ENCODE results near the gene TRIM44. TPM values are rescaled to one million over a fixed set of nuclear protein-coding genes. Genes with fewer than 3 reads are reported as not detected.

The TRIM44 gene
- total RNA-seq, 1 experiment from 2014 or later, result 81.4 TPM

DNA sequence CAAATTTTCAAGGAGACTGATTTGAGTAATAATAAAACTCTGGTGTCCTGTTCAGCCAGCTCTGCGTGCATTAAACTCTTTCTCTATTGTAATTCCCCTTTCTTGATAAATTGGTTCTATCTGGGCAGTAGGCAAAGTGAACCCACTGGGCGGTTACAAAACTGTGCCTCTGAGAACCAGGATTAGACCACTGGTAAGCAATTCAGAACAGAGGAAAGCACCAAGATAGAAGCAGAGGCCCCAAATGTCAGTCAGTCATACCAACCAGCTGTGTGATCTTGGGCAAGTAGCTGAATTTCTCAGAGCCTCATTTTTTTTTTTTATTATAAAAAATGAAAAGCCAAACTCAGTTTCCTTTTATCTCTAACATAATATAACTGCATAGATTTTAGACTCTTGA lies 54.9 kb downstream of the TRIM44 start:
- H3K4me1 Mint-ChIP-seq (ENCODE audit: low read depth, unreplicated experiment), result no peaks in the 10 kb centered on the region
- H3K27me3 ChIP-seq (replicated peaks; ENCODE audit: control insufficient read depth, insufficient read depth, low read length), result no peaks in the 10 kb centered on the region
- H3K27me3 Mint-ChIP-seq (ENCODE audit: insufficient read depth, unreplicated experiment), result no peaks in the 10 kb centered on the region
- H3K36me3 Mint-ChIP-seq (ENCODE audit: insufficient read depth, unreplicated experiment), result no peaks in the 10 kb centered on the region
- H3K4me1 ChIP-seq, result peaks cover 11% of the 10 kb centered on the region
- no peak for DNase-seq
- no peaks in the 10 kb centered on the region for H3K36me3 ChIP-seq (ENCODE audit: control insufficient read depth, insufficient read depth, low read length)
- H3K4me3 Mint-ChIP-seq (ENCODE audit: unreplicated experiment), result no peak overlapping the region
- POLR2A ChIA-PET, result no interaction called here
- no peaks in the 10 kb centered on the region for H3K9me3 ChIP-seq
- intact Hi-C loops (cut with micrococcal nuclease; ENCODE audit: unreplicated experiment), result loop anchor here (5.0 kb wide), 1 partner anchor 100 kb away; the partner anchor contains the start of gene FJX1
- H3K27ac Mint-ChIP-seq (ENCODE audit: unreplicated experiment), result no peak overlapping the region
- no peaks in the 10 kb centered on the region for H3K9me3 Mint-ChIP-seq (ENCODE audit: unreplicated experiment)
- no peak overlapping the region for H3K4me3 ChIP-seq (ENCODE audit: low read depth, low read length)
- BruUV-seq (replicated peaks), result no TSS peak
- CTCF ChIA-PET, result interaction anchor here (0.6 kb wide), 2 partner anchors 104 to 415 kb away, joined by 3 to 4 read pairs; no protein-coding TSS in a partner anchor
- TF ChIP-seq, protein P1, sequence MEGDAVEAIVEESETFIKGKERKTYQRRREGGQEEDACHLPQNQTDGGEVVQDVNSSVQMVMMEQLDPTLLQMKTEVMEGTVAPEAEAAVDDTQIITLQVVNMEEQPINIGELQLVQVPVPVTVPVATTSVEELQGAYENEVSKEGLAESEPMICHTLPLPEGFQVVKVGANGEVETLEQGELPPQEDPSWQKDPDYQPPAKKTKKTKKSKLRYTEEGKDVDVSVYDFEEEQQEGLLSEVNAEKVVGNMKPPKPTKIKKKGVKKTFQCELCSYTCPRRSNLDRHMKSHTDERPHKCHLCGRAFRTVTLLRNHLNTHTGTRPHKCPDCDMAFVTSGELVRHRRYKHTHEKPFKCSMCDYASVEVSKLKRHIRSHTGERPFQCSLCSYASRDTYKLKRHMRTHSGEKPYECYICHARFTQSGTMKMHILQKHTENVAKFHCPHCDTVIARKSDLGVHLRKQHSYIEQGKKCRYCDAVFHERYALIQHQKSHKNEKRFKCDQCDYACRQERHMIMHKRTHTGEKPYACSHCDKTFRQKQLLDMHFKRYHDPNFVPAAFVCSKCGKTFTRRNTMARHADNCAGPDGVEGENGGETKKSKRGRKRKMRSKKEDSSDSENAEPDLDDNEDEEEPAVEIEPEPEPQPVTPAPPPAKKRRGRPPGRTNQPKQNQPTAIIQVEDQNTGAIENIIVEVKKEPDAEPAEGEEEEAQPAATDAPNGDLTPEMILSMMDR (IDR thresholded peaks at IDR 0.05; ENCODE audit: insufficient read depth in 1 of 2, low read depth in 1 of 2, low read length in 1 of 2, severe bottlenecking in 1 of 2, unreplicated experiment in 1 of 2), result no peak

- Histone ChIP-seq H3K9me3 (no peaks in the 10 kb centered on the region), H3K4me1 (peaks cover 13% of the 10 kb centered on the region), H3K27me3 (replicated peaks; ENCODE audit: control insufficient read depth, insufficient read depth, low read length) (no peaks in the 10 kb centered on the region), H3K4me3 (ENCODE audit: low read depth, low read length) (no peak overlapping the region), H3K36me3 (ENCODE audit: control insufficient read depth, insufficient read depth, low read length) (no peaks in the 10 kb centered on the region)
- TF ChIP-seq, protein P1 (IDR thresholded peaks at IDR 0.05; ENCODE audit: insufficient read depth in 1 of 2, low read depth in 1 of 2, low read length in 1 of 2, severe bottlenecking in 1 of 2, unreplicated experiment in 1 of 2), result no peak
- CTCF ChIA-PET, result interaction anchor here (0.6 kb wide), 1 partner anchor 58 kb away, joined by 3 read pairs; no protein-coding TSS in a partner anchor
- no peaks in the 10 kb centered on the region for H3K9me3 Mint-ChIP-seq (ENCODE audit: unreplicated experiment)
- no peak for DNase-seq
- peaks cover 4% of the 10 kb centered on the region for H3K4me1 Mint-ChIP-seq (ENCODE audit: low read depth, unreplicated experiment)
- POLR2A ChIA-PET, result no interaction called here
- BruUV-seq (replicated peaks), result no TSS peak
- H3K27me3 Mint-ChIP-seq (ENCODE audit: insufficient read depth, unreplicated experiment), result no peaks in the 10 kb centered on the region
- H3K27ac Mint-ChIP-seq (ENCODE audit: unreplicated experiment), result no peak overlapping the region
- no peak overlapping the region for H3K4me3 Mint-ChIP-seq (ENCODE audit: unreplicated experiment)
- intact Hi-C loops (cut with micrococcal nuclease; ENCODE audit: unreplicated experiment), result no loop called here
- H3K36me3 Mint-ChIP-seq (ENCODE audit: insufficient read depth, unreplicated experiment), result peaks cover 20% of the 10 kb centered on the region
Measured at GRCh38 chr11:35721651-35722282, 59.2 kb downstream of the TRIM44 start.

DNA sequence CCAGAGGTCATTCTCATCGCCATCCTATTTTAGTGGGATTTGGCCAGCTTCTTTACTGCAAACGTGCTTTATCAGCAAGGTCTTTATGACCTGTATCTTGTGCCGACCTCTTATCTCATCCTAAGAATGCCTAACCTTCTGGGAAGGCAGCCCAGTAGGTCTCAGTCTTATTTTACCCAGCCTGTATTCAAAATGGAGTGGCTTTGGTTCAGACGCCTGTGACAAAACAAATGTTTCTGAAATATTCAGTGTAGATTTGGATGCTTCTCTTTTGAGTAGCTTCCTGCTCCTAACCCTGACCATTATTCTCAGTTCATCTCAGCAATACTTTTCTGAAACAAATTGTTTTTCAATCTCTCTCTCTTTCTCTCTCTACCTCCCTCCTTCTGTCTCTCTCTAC lies 60.1 kb downstream of the TRIM44 start:
- no peaks in the 10 kb centered on the region for H3K36me3 ChIP-seq (ENCODE audit: control insufficient read depth, insufficient read depth, low read length)
- peaks cover 25% of the 10 kb centered on the region for H3K36me3 Mint-ChIP-seq (ENCODE audit: insufficient read depth, unreplicated experiment)
- no peaks in the 10 kb centered on the region for H3K9me3 ChIP-seq
- H3K27me3 ChIP-seq (replicated peaks; ENCODE audit: control insufficient read depth, insufficient read depth, low read length), result no peaks in the 10 kb centered on the region
- TF ChIP-seq, protein P1 (IDR thresholded peaks at IDR 0.05; ENCODE audit: insufficient read depth in 1 of 2, low read depth in 1 of 2, low read length in 1 of 2, severe bottlenecking in 1 of 2, unreplicated experiment in 1 of 2), result no peak
- intact Hi-C loops (cut with micrococcal nuclease; ENCODE audit: unreplicated experiment), result no loop called here
- no peak overlapping the region for H3K4me3 Mint-ChIP-seq (ENCODE audit: unreplicated experiment)
- ChIA-PET CTCF (no interaction called here), POLR2A (no interaction called here)
- H3K27me3 Mint-ChIP-seq (ENCODE audit: insufficient read depth, unreplicated experiment), result no peaks in the 10 kb centered on the region
- no peaks in the 10 kb centered on the region for H3K9me3 Mint-ChIP-seq (ENCODE audit: unreplicated experiment)
- H3K4me1 ChIP-seq, result peaks cover 13% of the 10 kb centered on the region
- no peak overlapping the region for H3K4me3 ChIP-seq (ENCODE audit: low read depth, low read length)
- H3K4me1 Mint-ChIP-seq (ENCODE audit: low read depth, unreplicated experiment), result peaks cover 4% of the 10 kb centered on the region
- no peak overlapping the region for H3K27ac Mint-ChIP-seq (ENCODE audit: unreplicated experiment)
- no peak for DNase-seq
- no TSS peak for BruUV-seq (replicated peaks)

Measured in Caco-2 (cell line).